WERI-Rb-1 (cell line): Measurements from ENCODE around the gene PLPPR4.

Experiments
- DNase-seq: peaks from one replicate; pipeline ENCODE4 v3.0.0-alpha.2; 2020
- H3K27ac ChIP-seq: fragments of 250-450 bp; sonication (Bioruptor Pico); 2 replicates; pipeline ENCODE4 v1.5.1; 2020; ENCODE audit warnings: mild to moderate bottlenecking, moderate library complexity
- H3K27me3 ChIP-seq: fragments of 250-450 bp; sonication (Bioruptor Pico); 2 replicates; pipeline ENCODE4 v1.5.1; 2021; ENCODE audit warnings: mild to moderate bottlenecking, low read depth, moderate library complexity; ENCODE audit not compliant: insufficient read depth, severe bottlenecking
- H3K36me3 ChIP-seq: fragments of 250-450 bp; sonication (Bioruptor Pico); 2 replicates; pipeline ENCODE4 v1.5.1; 2020; ENCODE audit warnings: mild to moderate bottlenecking, moderate library complexity
- H3K4me3 ChIP-seq: 2 replicates; pipeline ENCODE4 v1.5.1; 2011; ENCODE audit warnings: low read depth, mild to moderate bottlenecking, control low read depth, low read length
- H3K9me3 ChIP-seq: fragments of 250-450 bp; sonication (Bioruptor Pico); 2 replicates; pipeline ENCODE4 v1.5.1; 2021; ENCODE audit warnings: mild to moderate bottlenecking, moderate library complexity; ENCODE audit not compliant: severe bottlenecking
- TF ChIP-seq, protein P1 (sequence below): IDR thresholded peaks from 2 replicates; pipeline ENCODE4 v1.5.1; 2011; ENCODE audit warnings: low read depth, mild to moderate bottlenecking, control low read depth, inconsistent platforms, low read length

PLPPR4 gene

DNA sequence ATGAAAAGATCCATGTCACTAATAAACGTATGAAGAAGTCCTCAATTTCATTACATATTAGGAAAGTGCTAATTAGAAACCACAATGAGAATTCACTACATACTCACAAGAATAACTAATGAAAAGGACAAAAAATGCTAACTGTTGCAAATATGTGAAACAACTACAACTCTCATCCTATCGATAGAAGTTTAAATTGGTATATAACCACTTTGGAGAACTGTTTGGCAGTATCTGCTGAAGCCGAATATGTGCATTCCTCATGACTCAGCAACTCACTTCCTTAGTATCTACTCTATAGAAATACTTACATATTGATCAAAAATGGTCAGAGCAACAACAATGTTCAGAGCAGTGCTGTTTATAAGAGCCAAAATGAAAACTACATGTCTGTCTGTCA, 66.8 kb downstream of the PLPPR4 start:
- no peak overlapping the region for H3K27ac ChIP-seq
- H3K9me3 ChIP-seq, result no peaks in the 10 kb centered on the region
- no peaks in the 10 kb centered on the region for H3K36me3 ChIP-seq
- H3K4me3 ChIP-seq, result no peak overlapping the region
- DNase-seq, result no peak
- TF ChIP-seq, protein P1, sequence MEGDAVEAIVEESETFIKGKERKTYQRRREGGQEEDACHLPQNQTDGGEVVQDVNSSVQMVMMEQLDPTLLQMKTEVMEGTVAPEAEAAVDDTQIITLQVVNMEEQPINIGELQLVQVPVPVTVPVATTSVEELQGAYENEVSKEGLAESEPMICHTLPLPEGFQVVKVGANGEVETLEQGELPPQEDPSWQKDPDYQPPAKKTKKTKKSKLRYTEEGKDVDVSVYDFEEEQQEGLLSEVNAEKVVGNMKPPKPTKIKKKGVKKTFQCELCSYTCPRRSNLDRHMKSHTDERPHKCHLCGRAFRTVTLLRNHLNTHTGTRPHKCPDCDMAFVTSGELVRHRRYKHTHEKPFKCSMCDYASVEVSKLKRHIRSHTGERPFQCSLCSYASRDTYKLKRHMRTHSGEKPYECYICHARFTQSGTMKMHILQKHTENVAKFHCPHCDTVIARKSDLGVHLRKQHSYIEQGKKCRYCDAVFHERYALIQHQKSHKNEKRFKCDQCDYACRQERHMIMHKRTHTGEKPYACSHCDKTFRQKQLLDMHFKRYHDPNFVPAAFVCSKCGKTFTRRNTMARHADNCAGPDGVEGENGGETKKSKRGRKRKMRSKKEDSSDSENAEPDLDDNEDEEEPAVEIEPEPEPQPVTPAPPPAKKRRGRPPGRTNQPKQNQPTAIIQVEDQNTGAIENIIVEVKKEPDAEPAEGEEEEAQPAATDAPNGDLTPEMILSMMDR, result no peak
- H3K27me3 ChIP-seq, result no peaks in the 10 kb centered on the region

DNA sequence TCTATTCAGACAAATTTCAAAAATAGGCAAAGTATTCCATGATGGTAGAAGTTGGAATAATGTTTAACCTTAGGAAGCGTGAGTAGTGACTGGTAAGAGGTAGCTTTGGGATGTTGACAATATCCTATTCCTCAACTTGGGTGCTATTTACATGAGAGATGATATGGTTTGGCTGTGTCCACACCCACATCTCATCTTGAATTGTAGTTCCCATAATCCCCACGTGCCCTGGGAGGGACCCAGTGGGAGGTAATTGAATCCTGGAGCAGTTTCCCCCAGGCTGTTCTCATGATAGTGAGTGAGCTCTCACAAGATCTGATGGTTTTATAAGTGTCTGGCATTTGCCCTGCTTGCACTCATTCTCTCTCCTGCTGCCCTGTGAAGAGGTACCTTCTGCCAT, 67.3 kb downstream of the PLPPR4 start:
- no peak overlapping the region for H3K27ac ChIP-seq
- TF ChIP-seq, protein P1, result no peak
- no peaks in the 10 kb centered on the region for H3K36me3 ChIP-seq
- no peak for DNase-seq
- H3K9me3 ChIP-seq, result no peaks in the 10 kb centered on the region
- H3K27me3 ChIP-seq, result no peaks in the 10 kb centered on the region
- no peak overlapping the region for H3K4me3 ChIP-seq

DNA sequence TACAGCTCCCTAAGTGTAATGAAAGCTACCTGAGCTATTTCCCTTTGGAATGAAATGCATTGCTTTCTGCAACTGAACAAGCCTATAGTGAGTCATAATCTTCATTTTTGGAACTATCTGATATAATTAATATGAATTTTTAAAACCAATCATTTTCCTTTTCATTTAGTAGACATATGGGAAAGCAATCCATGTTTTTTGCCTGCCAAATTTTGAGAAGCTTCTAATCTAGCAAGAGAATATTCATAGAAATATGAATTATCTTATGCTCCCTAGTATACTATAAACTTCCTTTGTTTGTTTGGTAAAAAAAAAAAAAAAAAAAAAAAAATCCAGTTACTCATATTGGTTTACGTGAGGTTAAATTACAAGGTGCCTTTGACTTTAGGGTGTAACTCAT, 68.3 kb downstream of the PLPPR4 start:
- no peaks in the 10 kb centered on the region for H3K9me3 ChIP-seq
- H3K27me3 ChIP-seq, result no peaks in the 10 kb centered on the region
- H3K36me3 ChIP-seq, result no peaks in the 10 kb centered on the region
- no peak overlapping the region for H3K27ac ChIP-seq
- no peak overlapping the region for H3K4me3 ChIP-seq
- TF ChIP-seq, protein P1, result no peak
- DNase-seq, result no peak

DNA sequence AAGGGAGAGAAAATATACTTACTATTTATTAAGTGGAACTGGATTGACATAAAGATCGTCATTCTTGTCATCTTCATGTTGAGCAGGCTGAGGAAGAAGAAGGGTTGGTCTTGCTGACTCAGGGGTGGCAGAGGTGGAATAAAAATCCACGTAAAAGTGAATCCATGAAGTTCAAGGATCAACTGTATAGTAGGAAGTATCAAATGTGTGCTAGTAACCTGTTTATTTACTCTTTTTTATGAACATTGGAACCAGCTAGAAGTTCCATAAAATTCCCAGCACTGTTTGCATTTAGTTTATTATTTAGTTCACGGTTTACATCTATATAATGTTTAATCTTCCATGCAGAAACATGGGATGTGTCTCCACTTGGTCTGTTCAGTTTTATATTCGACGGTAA, 70.7 kb downstream of the PLPPR4 start:
- peaks cover 2% of the 10 kb centered on the region for H3K9me3 ChIP-seq
- no peak overlapping the region for H3K27ac ChIP-seq
- H3K36me3 ChIP-seq, result no peaks in the 10 kb centered on the region
- TF ChIP-seq, protein P1, result no peak
- no peaks in the 10 kb centered on the region for H3K27me3 ChIP-seq
- H3K4me3 ChIP-seq, result no peak overlapping the region
- no peak for DNase-seq

DNA sequence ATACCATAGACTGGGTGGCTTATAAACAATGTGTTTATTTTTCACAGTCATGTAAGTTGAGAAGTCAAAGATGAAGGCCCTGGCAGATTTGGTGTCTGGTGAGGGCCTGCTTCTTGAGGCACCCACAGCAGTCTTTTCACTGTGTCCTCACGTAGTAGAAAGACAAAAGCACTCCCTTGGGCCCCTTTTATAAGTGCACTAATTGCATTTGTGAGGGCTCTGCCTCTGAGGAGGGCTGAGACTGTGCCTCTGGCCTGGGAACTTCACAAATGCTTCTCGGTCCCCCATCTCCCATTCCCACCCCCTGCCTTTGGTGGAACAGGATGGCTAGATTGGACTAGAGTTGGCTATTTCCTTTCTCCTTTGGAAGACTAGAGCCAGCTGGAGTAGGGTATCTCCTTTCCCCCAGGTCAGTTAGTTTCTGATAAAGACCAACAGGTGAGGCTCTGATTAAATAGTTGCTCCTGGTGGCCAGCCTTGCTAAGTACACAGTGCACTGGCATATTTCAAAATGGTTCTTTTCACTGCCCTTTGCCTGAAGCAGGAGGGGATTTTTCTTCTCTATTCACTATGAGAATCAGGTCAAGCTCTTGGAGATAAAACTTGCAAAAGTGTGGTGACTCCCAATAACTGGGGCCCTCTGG, 82.9 kb downstream of the PLPPR4 start:
- no peaks in the 10 kb centered on the region for H3K36me3 ChIP-seq
- H3K9me3 ChIP-seq, result no peaks in the 10 kb centered on the region
- no peak for DNase-seq
- no peak overlapping the region for H3K27ac ChIP-seq
- no peaks in the 10 kb centered on the region for H3K27me3 ChIP-seq
- TF ChIP-seq, protein P1, result no peak
- H3K4me3 ChIP-seq, result no peak overlapping the region
